ENCODE results near the gene HLA-F. TPM values are rescaled to one million over a fixed set of nuclear protein-coding genes. Genes with fewer than 3 reads are reported as not detected.

HLA-F gene
- total RNA-seq, 4 donors from 2014 or later = 27.6 to 122 (median 85.8) TPM

GRCh38 chr6:29762781-29763214 is 39.6 kb downstream of the HLA-F start:
- TF ChIP-seq, protein P1, sequence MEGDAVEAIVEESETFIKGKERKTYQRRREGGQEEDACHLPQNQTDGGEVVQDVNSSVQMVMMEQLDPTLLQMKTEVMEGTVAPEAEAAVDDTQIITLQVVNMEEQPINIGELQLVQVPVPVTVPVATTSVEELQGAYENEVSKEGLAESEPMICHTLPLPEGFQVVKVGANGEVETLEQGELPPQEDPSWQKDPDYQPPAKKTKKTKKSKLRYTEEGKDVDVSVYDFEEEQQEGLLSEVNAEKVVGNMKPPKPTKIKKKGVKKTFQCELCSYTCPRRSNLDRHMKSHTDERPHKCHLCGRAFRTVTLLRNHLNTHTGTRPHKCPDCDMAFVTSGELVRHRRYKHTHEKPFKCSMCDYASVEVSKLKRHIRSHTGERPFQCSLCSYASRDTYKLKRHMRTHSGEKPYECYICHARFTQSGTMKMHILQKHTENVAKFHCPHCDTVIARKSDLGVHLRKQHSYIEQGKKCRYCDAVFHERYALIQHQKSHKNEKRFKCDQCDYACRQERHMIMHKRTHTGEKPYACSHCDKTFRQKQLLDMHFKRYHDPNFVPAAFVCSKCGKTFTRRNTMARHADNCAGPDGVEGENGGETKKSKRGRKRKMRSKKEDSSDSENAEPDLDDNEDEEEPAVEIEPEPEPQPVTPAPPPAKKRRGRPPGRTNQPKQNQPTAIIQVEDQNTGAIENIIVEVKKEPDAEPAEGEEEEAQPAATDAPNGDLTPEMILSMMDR (IDR thresholded peaks at IDR 0.05; ENCODE audit: low read depth) = no peak

DNA sequence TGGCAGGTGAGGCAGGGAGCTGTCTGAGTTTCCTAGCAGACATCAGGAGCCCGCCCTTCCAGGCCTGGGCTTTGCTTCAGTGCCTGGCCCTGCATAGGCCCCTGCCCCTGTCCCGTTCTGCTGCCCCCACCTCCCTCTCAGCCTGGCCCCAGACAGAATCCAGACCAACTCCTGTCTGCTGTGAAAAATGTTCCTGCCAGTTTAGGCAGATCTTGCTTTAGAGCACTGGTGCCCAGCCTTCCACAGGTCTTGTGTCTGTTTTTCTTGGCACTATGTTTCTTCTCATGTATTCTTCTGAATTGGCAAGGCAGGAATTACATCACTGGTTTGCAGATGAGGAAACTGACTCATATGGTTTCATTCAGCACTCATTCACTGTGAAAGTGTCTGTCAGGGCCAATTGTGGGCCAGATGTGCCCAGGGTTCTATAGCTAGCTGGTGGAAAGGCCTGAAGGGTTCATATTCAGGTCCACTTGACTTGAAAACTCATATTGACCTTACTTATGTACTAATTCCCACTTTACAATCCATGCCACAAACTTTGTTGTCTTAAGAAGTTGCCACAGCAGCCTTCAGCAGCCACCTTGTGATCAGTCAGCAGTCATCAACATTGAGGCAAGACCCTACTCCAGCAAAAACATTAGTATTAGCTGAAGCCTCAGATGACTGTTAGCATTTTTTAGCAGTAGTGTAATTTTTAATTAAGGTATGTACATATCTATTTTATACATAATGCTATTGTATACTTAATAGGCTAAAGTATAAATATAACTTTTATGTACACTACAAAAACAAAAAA is 40.5 kb downstream of the HLA-F start:
- TF ChIP-seq, protein P1 (IDR thresholded peaks at IDR 0.05; ENCODE audit: low read depth) = no peak

DNA sequence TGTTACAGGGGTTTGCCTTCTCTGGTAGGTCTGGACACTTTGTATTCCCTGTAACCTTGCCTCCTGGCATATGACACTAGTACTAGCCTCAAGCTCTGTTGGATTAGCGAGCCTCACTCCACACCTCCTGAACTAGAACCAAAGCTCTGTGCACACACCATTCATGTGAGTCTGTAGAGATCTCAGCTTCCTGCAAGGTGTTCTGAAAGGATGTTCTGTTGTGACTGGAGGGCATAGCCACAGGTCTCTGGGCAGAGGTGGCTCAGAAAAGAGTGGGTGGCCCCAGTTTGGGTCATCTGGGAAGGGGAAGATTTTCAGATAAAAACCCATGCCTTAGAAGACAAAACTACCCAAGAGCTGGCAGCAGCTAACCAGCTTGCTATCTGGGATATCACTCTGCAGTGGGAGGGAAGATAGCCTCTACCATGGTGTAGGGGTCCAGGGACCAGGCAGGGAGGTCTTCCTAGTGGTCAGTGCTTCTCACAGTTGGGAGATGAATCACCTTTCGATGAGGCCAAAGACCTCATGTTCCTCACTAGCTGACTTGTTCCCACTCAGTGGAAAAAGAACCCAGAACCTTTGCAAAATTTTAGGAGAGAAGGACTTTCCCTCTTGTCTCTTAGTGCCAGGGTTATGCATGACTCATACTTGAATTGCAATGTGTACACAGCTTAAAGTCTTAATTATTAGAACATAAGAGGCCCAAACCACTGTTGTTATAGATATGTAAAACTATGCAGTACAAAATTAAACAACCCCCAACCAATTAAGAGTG is 41.4 kb downstream of the HLA-F start:
- TF ChIP-seq, protein P1 (IDR thresholded peaks at IDR 0.05; ENCODE audit: low read depth) = no peak

DNA sequence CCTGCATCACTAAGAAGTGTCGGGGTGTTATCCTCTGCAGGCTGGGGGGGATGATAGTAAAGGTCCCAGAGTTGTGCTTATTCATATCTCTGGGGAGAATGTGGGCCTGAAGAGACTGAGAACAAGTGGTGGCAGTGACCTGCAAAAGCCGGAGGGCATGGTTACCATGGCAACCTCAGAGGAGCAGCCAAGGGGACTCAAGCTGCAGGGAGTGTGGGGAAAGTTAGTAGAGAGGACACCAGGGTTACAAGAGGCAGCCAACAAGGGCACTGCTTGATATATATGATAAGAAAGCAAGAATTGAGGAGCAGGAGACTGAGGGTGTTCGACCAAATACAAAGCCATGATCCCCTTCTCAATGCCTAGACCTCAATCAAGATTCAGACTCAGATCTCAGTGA is 46.1 kb downstream of the HLA-F start:
- TF ChIP-seq, protein P1 (IDR thresholded peaks at IDR 0.05; ENCODE audit: low read depth) = no peak

- TF ChIP-seq, protein P1 (IDR thresholded peaks at IDR 0.05; ENCODE audit: low read depth) = no peak
These were observed 47.1 kb downstream of the HLA-F start for GRCh38 chr6:29770306-29770705.

DNA sequence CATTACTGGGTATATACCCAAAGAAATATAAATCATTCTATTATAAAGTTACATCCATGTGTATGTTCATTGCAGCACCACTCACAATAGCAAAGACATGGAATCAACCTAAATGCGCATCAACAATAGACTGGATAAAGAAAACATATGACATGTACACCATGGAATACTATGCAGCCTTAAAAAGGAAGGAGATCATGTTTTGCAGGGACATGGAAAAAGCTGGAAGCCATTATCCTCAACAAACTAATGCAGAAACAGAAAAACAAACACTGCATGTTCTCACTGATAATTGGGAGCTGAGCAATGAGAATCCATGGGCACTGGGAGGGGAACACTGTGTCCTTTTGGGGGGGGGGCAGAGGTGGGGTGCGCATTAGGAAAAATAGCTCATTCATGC is 53.5 kb downstream of the HLA-F start:
- TF ChIP-seq, protein P1 (IDR thresholded peaks at IDR 0.05; ENCODE audit: low read depth) = no peak

Small RNAs within 50 kb of the gene (small RNA-seq; reads per million reads assigned to genes)
- gene AL645939.2 = not detected
- not detected for gene AL645939.3
- gene AL645939.4 = not detected
- 0.49 reads per million for gene RF00019

Other genes with a start within 250 kb of the HLA-F start
- not detected for gene MAS1L, start 235.5 kb upstream of the HLA-F start, total RNA-seq
- gene UBD, start 163.7 kb upstream of the HLA-F start, total RNA-seq = 10 to 100 TPM in 1 of 4 donors, not detected in 3; 11.5 TPM
- not detected for gene OR2H2, start 138.3 kb upstream of the HLA-F start, total RNA-seq
- gene GABBR1, start 90.3 kb upstream of the HLA-F start, total RNA-seq = 10 to 100 TPM; 20.6 to 31.0 (median 25.0) TPM
- gene MOG, start 66.3 kb upstream of the HLA-F start, total RNA-seq = not detected
- gene ZFP57, start 42.3 kb upstream of the HLA-F start, total RNA-seq = 1 to 10 TPM in 1 of 4 donors, not detected in 3; 1.0 TPM
- not detected for gene HLA-G, start 104.4 kb downstream of the HLA-F start, total RNA-seq
- gene HLA-A, start 219.1 kb downstream of the HLA-F start, total RNA-seq = 1,000 to 10,000 TPM in 1 of 4 donors, 100 to 1,000 TPM in 3; 194 to 1,522 (median 473) TPM

Data from subcutaneous adipose tissue (tissue), 4 donors.